A549 (cell line): ENCODE results near the gene DYRK4. TPM values are rescaled to one million over a fixed set of nuclear protein-coding genes. Genes with fewer than 3 reads are reported as not detected.

Source experiments
- ATAC-seq, 2 experiments: fragments of 200-7000 bp in 1 of 2; fragments of >200 bp in 1 of 2; cut with Nextera tagmentation in 1 of 2; cut with Tn5 transposase in 1 of 2; 3 replicates each; pipeline versions ENCODE4 v1.8.0 to v1.9.1; 2018 to 2020; ENCODE audit warnings: mild to moderate bottlenecking in 1 of 2, moderate library complexity in 1 of 2
- CTCF ChIA-PET: fragments of 300-600 bp; sonication (Branson Sonifier 250); formaldehyde crosslinking; extraction: SDS; loops from one replicate; lab custom pipeline; 2021; ENCODE audit warnings: antibody characterized with exemption, inconsistent platforms; lab: Yijun Ruan, JAX
- POLR2A ChIA-PET: fragments of 350-600 bp; formaldehyde crosslinking; extraction: SDS; loops from one replicate; lab custom pipeline; 2021; ENCODE audit warnings: antibody characterized with exemption, inconsistent platforms; lab: Yijun Ruan, JAX
- DNase-seq, 2 experiments: peaks; one replicate each; pipeline versions ENCODE4 v3.0.0 to v3.0.0-alpha.2; 2011 to 2016; ENCODE audit warnings: low read depth in 1 of 2, low spot score in 1 of 2
- FAIRE-seq: peaks from 2 replicates; lab custom pipeline; 2011; peaks lifted over from hg19 to GRCh38; lab: Jason Lieb, UNC
- H3K27ac ChIP-seq, 2 experiments: fragments of >200 bp; sonication (Bioruptor Twin); formaldehyde crosslinking; 3 replicates each; pipeline ENCODE4 v1.5.1; 2016 to 2017
- H3K4me1 ChIP-seq: fragments of >200 bp; sonication (Bioruptor Twin); formaldehyde crosslinking; 3 replicates; pipeline ENCODE4 v1.6.1; 2016
- H3K4me2 ChIP-seq: fragments of >200 bp; sonication (Bioruptor Twin); formaldehyde crosslinking; 3 replicates; pipeline ENCODE4 v1.6.1; 2016
- H3K4me3 ChIP-seq: fragments of >200 bp; sonication (Bioruptor Twin); formaldehyde crosslinking; 3 replicates; pipeline ENCODE4 v1.5.1; 2016
- H3K9me3 ChIP-seq: fragments of >200 bp; sonication (Bioruptor Twin); formaldehyde crosslinking; 3 replicates; pipeline ENCODE4 v1.6.1; 2016
- ATOH8 ChIP-seq: fragments of 250-450 bp; sonication (Bioruptor Pico); IDR thresholded peaks from 2 replicates; pipeline ENCODE4 v1.5.0; 2020; ENCODE audit warnings: low read depth, mild to moderate bottlenecking, moderate library complexity
- CBX8 ChIP-seq: fragments of 200-600 bp; sonication (generic); IDR thresholded peaks from 2 replicates; pipeline ENCODE4 v1.6.1; 2016
- CHD2 ChIP-seq: fragments of 150-350 bp; IDR thresholded peaks from 2 replicates; pipeline ENCODE4 v1.6.1; 2014; ENCODE audit warnings: low read length; ENCODE audit not compliant: partially characterized antibody
- EHF ChIP-seq: fragments of 250-450 bp; sonication (Bioruptor Pico); IDR thresholded peaks from 2 replicates; pipeline ENCODE4 v1.5.0; 2020; ENCODE audit warnings: mild to moderate bottlenecking
- ESRRA ChIP-seq: fragments of 150-350 bp; IDR thresholded peaks from 2 replicates; pipeline ENCODE4 v1.6.1; 2014; ENCODE audit warnings: mild to moderate bottlenecking, low read length, borderline replicate concordance
- FOSB ChIP-seq: fragments of 250-450 bp; sonication (Bioruptor Pico); IDR thresholded peaks from 2 replicates; pipeline ENCODE4 v1.5.0; 2020; ENCODE audit warnings: mild to moderate bottlenecking, moderate library complexity
- HES2 ChIP-seq: fragments of >200 bp; sonication (Bioruptor Twin); formaldehyde crosslinking; IDR thresholded peaks from 2 replicates; pipeline ENCODE4 v1.6.1; 2016
- HMGXB4 ChIP-seq: fragments of 250-450 bp; sonication (Bioruptor Pico); IDR thresholded peaks from 2 replicates; pipeline ENCODE4 v1.5.0; 2021; ENCODE audit warnings: mild to moderate bottlenecking, moderate library complexity, borderline replicate concordance
- HOXB5 ChIP-seq: fragments of 250-450 bp; sonication (Bioruptor Pico); IDR thresholded peaks from 2 replicates; pipeline ENCODE4 v1.5.0; 2020; ENCODE audit warnings: mild to moderate bottlenecking, moderate library complexity
- MAZ ChIP-seq: fragments of 150-350 bp; IDR thresholded peaks from 2 replicates; pipeline ENCODE4 v1.6.1; 2014; ENCODE audit warnings: antibody characterized with exemption, low read depth, low read length, borderline replicate concordance
- NFE2L2 ChIP-seq: fragments of 150-350 bp; conservative IDR thresholded peaks from 2 replicates; pipeline ENCODE4 v1.6.1; 2014; ENCODE audit warnings: low read length
- NR3C1 ChIP-seq: fragments of >200 bp; sonication (Bioruptor Twin); formaldehyde crosslinking; IDR thresholded peaks from 3 replicates; pipeline ENCODE4 v1.6.1; 2017
- PHF8 ChIP-seq: fragments of 200-600 bp; sonication (generic); IDR thresholded peaks from 2 replicates; pipeline ENCODE4 v1.6.1; 2016; ENCODE audit warnings: low read depth, mild to moderate bottlenecking, antibody characterized with exemption, moderate library complexity, borderline replicate concordance
- POLR2A ChIP-seq: IDR thresholded peaks from 2 replicates; pipeline ENCODE4 v1.6.1; 2012; ENCODE audit warnings: mild to moderate bottlenecking, low read length
- RAD21 ChIP-seq, 2 experiments: fragments of >200 bp in 1 of 2; sonication (Bioruptor Twin) in 1 of 2; formaldehyde crosslinking in 1 of 2; IDR thresholded peaks in 1 of 2; conservative IDR thresholded peaks in 1 of 2; 2 replicates in 1 of 2; 3 replicates in 1 of 2; pipeline ENCODE4 v1.6.1; 2012 to 2018; ENCODE audit warnings: inconsistent platforms in 1 of 2
- RARB ChIP-seq: fragments of 250-450 bp; sonication (Bioruptor Pico); IDR thresholded peaks from 2 replicates; pipeline ENCODE4 v1.8.0; 2021; ENCODE audit warnings: mild to moderate bottlenecking, moderate library complexity
- RCOR1 ChIP-seq: fragments of 150-350 bp; IDR thresholded peaks from 2 replicates; pipeline ENCODE4 v1.6.1; 2014; ENCODE audit warnings: antibody characterized with exemption, low read length, low read depth
- RFX5 ChIP-seq: fragments of 450-650 bp; IDR thresholded peaks from 2 replicates; pipeline ENCODE4 v1.7.1; 2014; ENCODE audit warnings: antibody characterized with exemption, mild to moderate bottlenecking, moderate library complexity
- RNF2 ChIP-seq: fragments of 200-600 bp; sonication (generic); IDR thresholded peaks from 2 replicates; pipeline ENCODE4 v1.6.1; 2016; ENCODE audit warnings: low read depth, mild to moderate bottlenecking, antibody characterized with exemption, moderate library complexity, borderline replicate concordance
- SMC3 ChIP-seq: fragments of >200 bp; sonication (Bioruptor Twin); formaldehyde crosslinking; IDR thresholded peaks from 3 replicates; pipeline ENCODE4 v1.6.1; 2018; ENCODE audit warnings: inconsistent platforms
- SREBF2 ChIP-seq: fragments of 450-650 bp; IDR thresholded peaks from 2 replicates; pipeline ENCODE4 v1.6.1; 2014; ENCODE audit warnings: mild to moderate bottlenecking, moderate library complexity
- ZC3H11A ChIP-seq: fragments of 450-650 bp; IDR thresholded peaks from 2 replicates; pipeline ENCODE4 v1.6.1; 2014; ENCODE audit warnings: antibody characterized with exemption, mild to moderate bottlenecking
- ZFP36 ChIP-seq: fragments of 450-650 bp; IDR thresholded peaks from 2 replicates; pipeline ENCODE4 v1.6.1; 2014; ENCODE audit warnings: borderline replicate concordance; ENCODE audit not compliant: partially characterized antibody
- ZSCAN20 ChIP-seq: fragments of 250-450 bp; sonication (Bioruptor Pico); IDR thresholded peaks from 2 replicates; pipeline ENCODE4 v1.8.0; 2022; ENCODE audit warnings: mild to moderate bottlenecking, moderate library complexity
- WGBS: methylation state at CpG from one replicate; pipeline ENCODE4 v1.1.6; 2017; ENCODE audit errors: missing lambda C conversion rate; 5-methylcytosine and 5-hydroxymethylcytosine counted together
- polyA plus RNA-seq, 4 experiments: library from polyadenylated mRNA; depleted of rRNA in 3 of 4; stranded (reverse); fragments of >200 nt; fragmentation: RNase III in 1 of 4; extraction: RNeasy Plus Mini Kit Qiagen cat#74134 plus additional on column Dnase treatment in 1 of 4; gene quantifications; 2 replicates in 3 of 4; 3 replicates in 1 of 4; pipeline ENCODE4 v1.2.3, GENCODE V29; 2011 to 2017
- TF ChIP-seq, protein P1 (sequence below): fragments of >200 bp; sonication (Bioruptor Twin); formaldehyde crosslinking; IDR thresholded peaks from 3 replicates; pipeline ENCODE4 v1.5.1; 2016
- TF ChIP-seq, protein P2 (sequence below): fragments of 150-350 bp; IDR thresholded peaks from 2 replicates; pipeline ENCODE4 v1.6.1; 2014; ENCODE audit warnings: low read depth, mild to moderate bottlenecking, low read length
- TF ChIP-seq, protein P3 (sequence below): IDR thresholded peaks from 2 replicates; pipeline ENCODE4 v1.6.1; 2012
- TF ChIP-seq, protein P4 (sequence below): fragments of 450-650 bp; IDR thresholded peaks from 2 replicates; pipeline ENCODE4 v1.6.1; 2014; ENCODE audit warnings: antibody characterized with exemption
- TF ChIP-seq, protein P5 (sequence below): IDR thresholded peaks from 2 replicates; pipeline ENCODE4 v1.6.1; 2012

The DYRK4 gene
- polyA plus RNA-seq, 2 of the 4 experiments (the other 2 are of a cell fraction), result 40.3 to 84.5 TPM

DNA sequence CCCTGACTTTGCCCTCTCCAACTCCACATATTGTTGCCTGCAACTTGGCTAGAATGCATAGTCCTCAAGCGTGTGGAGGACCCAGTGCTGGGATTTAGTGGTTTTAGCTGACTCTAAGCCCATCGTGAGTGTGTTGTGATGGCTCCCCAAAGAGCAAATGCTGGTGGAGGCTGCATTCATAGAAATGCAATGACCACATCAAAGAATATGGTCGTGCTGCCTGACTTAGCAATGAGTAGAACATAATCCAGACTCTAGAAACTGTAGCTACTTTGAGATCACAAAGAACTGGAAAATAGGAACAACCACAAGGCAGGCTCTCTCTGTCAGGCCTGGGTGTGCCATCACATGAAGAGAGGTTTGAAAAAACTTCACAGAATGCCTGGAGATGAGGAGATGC is 1.3 kb downstream of the DYRK4 start:
- ChIA-PET CTCF (interaction anchor here (1.1 to 1.2 kb wide), 2 partner anchors 14 to 17 kb away, joined by 3 to 4 read pairs; no protein-coding TSS in a partner anchor), POLR2A (no interaction called here)
- H3K4me3 ChIP-seq, result no peak overlapping the region
- no peak for DNase-seq
- H3K9me3 ChIP-seq, result no peaks in the 10 kb centered on the region
- ATAC-seq, result no peak
- WGBS, result 56% methylated on average over 3 of the region's 3 CpGs
- H3K4me2 ChIP-seq, result no peak overlapping the region
- FAIRE-seq, result no peak
- H3K27ac ChIP-seq, result no peak overlapping the region
- TF ChIP-seq FOSB (CRISPR knock-in tag), result no peak
- TF ChIP-seq HOXB5, result no peak
- no peak for TF ChIP-seq POLR2A
- TF ChIP-seq SREBF2, result no peak
- no peak for TF ChIP-seq ESRRA
- TF ChIP-seq RNF2, result no peak
- no peak for TF ChIP-seq RARB (CRISPR knock-in tag)
- TF ChIP-seq SMC3, result no peak
- no peak for TF ChIP-seq NFE2L2
- TF ChIP-seq RCOR1, result no peak
- TF ChIP-seq, protein P1, sequence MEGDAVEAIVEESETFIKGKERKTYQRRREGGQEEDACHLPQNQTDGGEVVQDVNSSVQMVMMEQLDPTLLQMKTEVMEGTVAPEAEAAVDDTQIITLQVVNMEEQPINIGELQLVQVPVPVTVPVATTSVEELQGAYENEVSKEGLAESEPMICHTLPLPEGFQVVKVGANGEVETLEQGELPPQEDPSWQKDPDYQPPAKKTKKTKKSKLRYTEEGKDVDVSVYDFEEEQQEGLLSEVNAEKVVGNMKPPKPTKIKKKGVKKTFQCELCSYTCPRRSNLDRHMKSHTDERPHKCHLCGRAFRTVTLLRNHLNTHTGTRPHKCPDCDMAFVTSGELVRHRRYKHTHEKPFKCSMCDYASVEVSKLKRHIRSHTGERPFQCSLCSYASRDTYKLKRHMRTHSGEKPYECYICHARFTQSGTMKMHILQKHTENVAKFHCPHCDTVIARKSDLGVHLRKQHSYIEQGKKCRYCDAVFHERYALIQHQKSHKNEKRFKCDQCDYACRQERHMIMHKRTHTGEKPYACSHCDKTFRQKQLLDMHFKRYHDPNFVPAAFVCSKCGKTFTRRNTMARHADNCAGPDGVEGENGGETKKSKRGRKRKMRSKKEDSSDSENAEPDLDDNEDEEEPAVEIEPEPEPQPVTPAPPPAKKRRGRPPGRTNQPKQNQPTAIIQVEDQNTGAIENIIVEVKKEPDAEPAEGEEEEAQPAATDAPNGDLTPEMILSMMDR, result no peak
- TF ChIP-seq HES2, result no peak
- TF ChIP-seq, protein P2, sequence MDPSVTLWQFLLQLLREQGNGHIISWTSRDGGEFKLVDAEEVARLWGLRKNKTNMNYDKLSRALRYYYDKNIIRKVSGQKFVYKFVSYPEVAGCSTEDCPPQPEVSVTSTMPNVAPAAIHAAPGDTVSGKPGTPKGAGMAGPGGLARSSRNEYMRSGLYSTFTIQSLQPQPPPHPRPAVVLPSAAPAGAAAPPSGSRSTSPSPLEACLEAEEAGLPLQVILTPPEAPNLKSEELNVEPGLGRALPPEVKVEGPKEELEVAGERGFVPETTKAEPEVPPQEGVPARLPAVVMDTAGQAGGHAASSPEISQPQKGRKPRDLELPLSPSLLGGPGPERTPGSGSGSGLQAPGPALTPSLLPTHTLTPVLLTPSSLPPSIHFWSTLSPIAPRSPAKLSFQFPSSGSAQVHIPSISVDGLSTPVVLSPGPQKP, result no peak
- TF ChIP-seq, all 56 proteins: peak for 0
- H3K4me1 ChIP-seq, result no peaks in the 10 kb centered on the region

GRCh38 chr12:4564818-4565217 is 2.8 kb downstream of the DYRK4 start:
- FAIRE-seq, result peak; percentile 13
- POLR2A ChIA-PET, result no interaction called here

DNA sequence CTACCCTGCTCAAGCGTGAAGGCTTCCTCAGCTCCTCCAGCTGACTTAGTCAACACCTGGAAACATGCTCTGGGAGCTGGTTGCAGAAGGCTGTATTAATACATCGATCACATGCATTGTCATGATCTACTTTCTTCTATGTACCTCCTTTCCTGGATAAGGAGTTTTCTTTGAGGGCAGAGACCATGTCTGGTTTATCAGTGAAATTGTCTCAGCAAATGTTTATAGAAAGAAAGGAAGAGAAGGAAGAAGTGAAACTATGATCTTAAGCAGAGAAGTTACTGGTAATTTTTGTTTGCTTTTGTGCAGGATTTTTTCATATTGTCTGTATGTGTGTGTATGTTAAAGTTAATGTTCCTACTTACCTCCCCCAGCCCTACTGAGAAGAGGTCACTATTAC is 4.5 kb downstream of the DYRK4 start:
- Histone ChIP-seq H3K27ac (no peak overlapping the region), H3K4me3 (no peak overlapping the region), H3K4me1 (no peaks in the 10 kb centered on the region), H3K9me3 (no peaks in the 10 kb centered on the region), H3K4me2 (no peak overlapping the region)
- FAIRE-seq (no peak), ATAC-seq (no peak), DNase-seq (no peak)
- 75% methylated on average over 2 of the region's 2 CpGs for WGBS
- ChIA-PET POLR2A (no interaction called here), CTCF (no interaction called here)
- TF ChIP-seq, protein P3, sequence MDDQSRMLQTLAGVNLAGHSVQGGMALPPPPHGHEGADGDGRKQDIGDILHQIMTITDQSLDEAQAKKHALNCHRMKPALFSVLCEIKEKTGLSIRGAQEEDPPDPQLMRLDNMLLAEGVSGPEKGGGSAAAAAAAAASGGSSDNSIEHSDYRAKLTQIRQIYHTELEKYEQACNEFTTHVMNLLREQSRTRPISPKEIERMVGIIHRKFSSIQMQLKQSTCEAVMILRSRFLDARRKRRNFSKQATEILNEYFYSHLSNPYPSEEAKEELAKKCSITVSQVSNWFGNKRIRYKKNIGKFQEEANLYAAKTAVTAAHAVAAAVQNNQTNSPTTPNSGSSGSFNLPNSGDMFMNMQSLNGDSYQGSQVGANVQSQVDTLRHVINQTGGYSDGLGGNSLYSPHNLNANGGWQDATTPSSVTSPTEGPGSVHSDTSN, result no peak
- TF ChIP-seq ZC3H11A (no peak), ZFP36 (no peak), FOSB (CRISPR knock-in tag) (no peak), POLR2A (no peak), EHF (no peak), RAD21 (conservative IDR thresholded peaks at IDR 0.05 in 1 of 2, IDR thresholded peaks at IDR 0.05 in 1 of 2) (no peak), NR3C1 (no peak), HMGXB4 (CRISPR knock-in tag) (no peak), CHD2 (no peak)
- TF ChIP-seq, protein P4, sequence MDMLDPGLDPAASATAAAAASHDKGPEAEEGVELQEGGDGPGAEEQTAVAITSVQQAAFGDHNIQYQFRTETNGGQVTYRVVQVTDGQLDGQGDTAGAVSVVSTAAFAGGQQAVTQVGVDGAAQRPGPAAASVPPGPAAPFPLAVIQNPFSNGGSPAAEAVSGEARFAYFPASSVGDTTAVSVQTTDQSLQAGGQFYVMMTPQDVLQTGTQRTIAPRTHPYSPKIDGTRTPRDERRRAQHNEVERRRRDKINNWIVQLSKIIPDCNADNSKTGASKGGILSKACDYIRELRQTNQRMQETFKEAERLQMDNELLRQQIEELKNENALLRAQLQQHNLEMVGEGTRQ, result no peak

More at GRCh38 chr12:4564818-4565217, 2.8 kb downstream of the DYRK4 start:
- Histone ChIP-seq H3K27ac (no peak overlapping the region), H3K4me3 (no peak overlapping the region), H3K4me2 (no peak overlapping the region), H3K4me1 (no peaks in the 10 kb centered on the region), H3K9me3 (no peaks in the 10 kb centered on the region)
- TF ChIP-seq, protein P5, sequence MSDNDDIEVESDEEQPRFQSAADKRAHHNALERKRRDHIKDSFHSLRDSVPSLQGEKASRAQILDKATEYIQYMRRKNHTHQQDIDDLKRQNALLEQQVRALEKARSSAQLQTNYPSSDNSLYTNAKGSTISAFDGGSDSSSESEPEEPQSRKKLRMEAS, result no peak
- TF ChIP-seq RFX5 (no peak), CBX8 (no peak), MAZ (no peak), ATOH8 (no peak), PHF8 (no peak), ZSCAN20 (CRISPR knock-in tag) (no peak)
- WGBS, result 73% methylated on average over 5 of the region's 5 CpGs
- ATAC-seq, result no peak
- no peak for DNase-seq
- CTCF ChIA-PET, result interaction anchor here (0.7 to 0.8 kb wide), 2 partner anchors 18 to 22 kb away, joined by 4 read pairs; no protein-coding TSS in a partner anchor
